Measurements from ENCODE around the gene LRRN4CL. TPM values are rescaled to one million over a fixed set of nuclear protein-coding genes. Genes with fewer than 3 reads are reported as not detected.
A peak's percentile ranks its signal among the peaks of the same experiment; 100 is the strongest.

LRRN4CL gene
- total and polyA plus RNA-seq, 9 of the 15 experiments (the other 6 are each of a cell fraction or from before 2014, with no cell fraction given), result 0.03 to 0.11 (median 0.05) TPM; not detected in 4

GRCh38 chr11:62665075-62665598, 24.2 kb downstream of the LRRN4CL start, which contains the start of the genes C11orf98 and CSKMT (continued):
- no peak for TF ChIP-seq CBX8 (IDR thresholded peaks at IDR 0.05; ENCODE audit: borderline replicate concordance, extremely low read depth, low read depth, low read length, poor library complexity, severe bottlenecking)
- peak; percentile 73 for TF ChIP-seq ZNF3 (CRISPR knock-in tag; IDR thresholded peaks at IDR 0.05)
- peak; percentile 11; the same call in 1 of the 2 replicates for TF ChIP-seq ZNF395 (CRISPR knock-in tag; IDR thresholded peaks at IDR 0.05)
- peak; percentile 84 for TF ChIP-seq ZNF780A (CRISPR knock-in tag; IDR thresholded peaks at IDR 0.05)
- TF ChIP-seq PML (IDR thresholded peaks at IDR 0.05; ENCODE audit: low read length), result peak; percentile 98
- TF ChIP-seq NR2F6 (CRISPR knock-in tag; IDR thresholded peaks at IDR 0.05), result peak; percentile 80
- TF ChIP-seq DIDO1 (tag; IDR thresholded peaks at IDR 0.05; ENCODE audit: low read depth), result no peak
- no peak for TF ChIP-seq HDGF (IDR thresholded peaks at IDR 0.05)
- peak; percentile 94 for TF ChIP-seq GTF2B (IDR thresholded peaks at IDR 0.05; ENCODE audit: extremely low read depth, insufficient read length)
- TF ChIP-seq KLF1 (tag; IDR thresholded peaks at IDR 0.05), result no peak
- no peak for TF ChIP-seq CREB3 (tag; conservative IDR thresholded peaks at IDR 0.05; ENCODE audit: low read depth)
- TF ChIP-seq MAFG (tag; conservative IDR thresholded peaks at IDR 0.05), result no peak
- TF ChIP-seq RFX1 (IDR thresholded peaks at IDR 0.05), result no peak
- TF ChIP-seq STAT6 (CRISPR knock-in tag; IDR thresholded peaks at IDR 0.05), result peak; percentile 31; the same call in 1 of the 2 replicates
- TF ChIP-seq ZNF431 (CRISPR knock-in tag; IDR thresholded peaks at IDR 0.05), result no peak
- TF ChIP-seq HMGN3 (IDR thresholded peaks at IDR 0.05; ENCODE audit: borderline replicate concordance, extremely low read depth, insufficient read length, low read depth, low read length), result peak; percentile 90
- TF ChIP-seq NCOA1 (IDR thresholded peaks at IDR 0.05; ENCODE audit: low read depth), result no peak
- TF ChIP-seq RBM34 (IDR thresholded peaks at IDR 0.05; ENCODE audit: borderline replicate concordance, insufficient read depth, low read length), result no peak
- TF ChIP-seq ESRRB (CRISPR knock-in tag; IDR thresholded peaks at IDR 0.05; ENCODE audit: borderline replicate concordance), result 0 out of 2 replicates have a peak, but pooled peaks have one; percentile 67
- no peak for TF ChIP-seq BRD4 (IDR thresholded peaks at IDR 0.05)
- 0 out of 2 replicates have a peak, but pooled peaks have one; percentile 11 for TF ChIP-seq ZNF41 (CRISPR knock-in tag; conservative IDR thresholded peaks at IDR 0.05)
- peak; percentile 98 for TF ChIP-seq CGGBP1 (CRISPR knock-in tag; IDR thresholded peaks at IDR 0.05)
- TF ChIP-seq ZNF830 (CRISPR knock-in tag; IDR thresholded peaks at IDR 0.05), result peak; percentile 95
- peak; percentile 99 for TF ChIP-seq GTF2E2 (tag; IDR thresholded peaks at IDR 0.05)

All from K562 (cell line).